ENCODE measurements around the gene OAS2.
"Not testable (repeated sequence)": the region's sequence is repeated elsewhere in the genome, so short reads cannot be mapped to it uniquely, and the experiment has no call there.

OAS2 gene

DNA sequence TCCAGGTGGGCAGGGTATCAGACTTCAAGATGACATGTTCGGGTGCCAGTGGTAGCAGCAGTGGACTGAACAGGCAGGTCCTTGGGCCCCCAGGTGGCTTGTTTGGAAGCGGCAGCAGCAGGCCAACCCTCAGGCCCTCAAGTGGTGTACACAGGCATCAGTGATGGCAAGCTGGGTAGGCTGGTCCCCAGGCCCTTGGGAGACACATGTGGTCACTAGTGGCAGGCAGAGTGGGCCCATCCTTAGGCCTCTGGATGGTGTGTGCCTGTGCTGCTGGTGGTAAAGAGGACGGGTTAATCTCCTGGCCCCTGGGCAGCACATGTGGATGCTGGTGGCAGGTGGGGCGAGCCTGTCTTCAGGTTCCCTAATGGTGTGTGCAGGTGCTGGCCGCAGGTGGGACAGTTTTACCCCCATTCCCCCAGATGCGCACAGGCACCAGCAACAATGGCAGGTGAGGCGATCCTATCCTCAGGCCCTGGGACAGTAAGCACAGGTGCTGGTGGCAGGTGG is 8.0 kb downstream of the OAS2 start:
- no peak for DNase-seq (ENCODE audit: low read depth)

- DNase-seq (ENCODE audit: low read depth): no peak
These were observed 9.2 kb downstream of the OAS2 start for GRCh38 chr12:112987561-112987960.

- DNase-seq (ENCODE audit: low read depth): no peak
These were observed 9.9 kb downstream of the OAS2 start for GRCh38 chr12:112988224-112988623.

DNA sequence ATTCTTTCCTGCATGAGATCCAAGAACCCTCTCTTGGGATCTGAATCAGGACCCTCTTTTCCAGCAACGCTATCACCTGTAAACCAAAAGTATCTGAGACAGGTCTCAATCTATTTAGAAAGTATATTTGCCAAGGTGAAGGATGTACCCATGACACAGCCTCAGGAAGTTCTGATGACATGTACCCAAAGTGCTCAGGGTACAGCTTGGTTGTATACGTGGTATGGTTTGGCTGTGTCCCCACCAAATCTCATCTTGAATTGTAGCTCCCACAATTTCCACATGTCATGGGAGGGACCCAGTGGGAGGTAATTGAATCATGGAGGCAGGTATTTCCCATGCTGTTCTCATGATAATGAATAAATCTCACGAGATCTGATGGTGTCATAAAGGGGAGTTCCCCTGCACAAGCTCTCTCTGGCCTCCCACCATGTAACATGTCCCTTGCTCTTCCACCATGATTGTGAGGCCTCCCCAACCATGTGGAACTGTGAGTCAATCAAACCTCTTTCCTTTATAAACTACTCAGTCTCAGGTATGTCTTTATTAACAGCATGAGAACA is 10.6 kb downstream of the OAS2 start:
- DNase-seq (ENCODE audit: low read depth): not testable (repeated sequence)

DNA sequence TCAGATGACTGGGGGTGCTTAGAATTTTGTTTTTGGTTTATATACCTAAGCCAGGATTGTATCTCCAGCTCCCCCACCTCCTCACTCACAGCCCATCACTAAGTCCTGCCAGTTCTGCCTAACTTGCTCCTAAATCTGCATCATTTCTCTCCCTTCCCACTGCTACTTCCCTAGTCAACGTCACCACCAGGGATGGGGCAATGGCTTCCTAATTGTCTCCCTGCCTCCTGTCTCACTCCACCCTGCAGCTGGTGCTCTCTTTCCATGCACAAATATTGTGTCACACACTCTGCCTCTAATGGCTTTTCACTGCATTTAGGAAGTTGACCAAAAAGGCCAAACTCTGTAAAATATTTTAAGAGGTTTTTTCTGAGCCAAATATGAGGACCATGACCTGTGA is 11.5 kb downstream of the OAS2 start:
- DNase-seq (ENCODE audit: low read depth): no peak

- no peak for DNase-seq (ENCODE audit: low read depth)
These were observed 14.5 kb downstream of the OAS2 start for GRCh38 chr12:112992541-112993398.

- no peak for DNase-seq (ENCODE audit: low read depth)
These were observed 16.7 kb downstream of the OAS2 start for GRCh38 chr12:112995008-112995407.

DNA sequence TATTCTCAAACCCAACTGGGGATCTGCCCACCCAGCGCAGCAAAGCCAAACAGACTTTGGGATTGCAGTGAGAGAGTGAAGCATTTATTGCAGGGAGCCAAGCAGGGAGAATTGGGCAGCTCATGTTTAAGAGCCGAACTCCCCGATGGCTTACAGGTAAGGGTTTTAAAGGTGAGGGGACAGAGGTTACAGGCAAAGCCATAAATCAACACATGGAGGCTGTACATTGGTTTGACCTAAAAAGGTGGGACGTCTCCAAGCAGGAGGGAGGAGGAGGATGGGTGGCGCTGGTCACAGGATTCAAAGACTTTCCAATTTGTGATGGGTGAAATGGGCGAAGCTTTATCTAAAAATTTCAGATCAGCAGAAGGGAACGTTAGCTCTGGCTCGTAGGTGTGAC is 18.2 kb downstream of the OAS2 start:
- no peak for DNase-seq (ENCODE audit: low read depth)

- no peak for DNase-seq (ENCODE audit: low read depth)
These were observed 19.2 kb downstream of the OAS2 start for GRCh38 chr12:112997506-112997905.

- DNase-seq (ENCODE audit: low read depth): no peak
These were observed 20.9 kb downstream of the OAS2 start for GRCh38 chr12:112998987-112999767.

GRCh38 chr12:113000433-113000832 is 22.1 kb downstream of the OAS2 start:
- DNase-seq (ENCODE audit: low read depth): no peak

DNA sequence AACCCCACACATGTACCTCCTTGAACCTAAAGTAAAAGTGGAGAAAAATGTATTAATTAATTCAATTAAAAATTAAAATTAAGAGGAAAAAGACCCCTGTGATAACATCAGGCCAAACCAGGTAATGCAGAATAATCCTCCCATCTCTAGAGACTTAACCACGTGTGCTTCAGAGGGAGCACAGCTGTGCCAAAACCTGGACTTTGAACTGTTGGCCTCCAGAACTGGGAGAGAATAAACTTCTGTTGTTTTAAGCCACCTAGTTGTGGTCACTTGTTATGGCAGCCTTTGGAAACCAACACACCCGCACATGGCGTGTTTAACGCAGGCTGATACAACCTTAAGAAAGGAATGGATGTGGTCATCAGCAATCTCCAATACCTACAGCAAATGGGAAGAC is 23.8 kb downstream of the OAS2 start:
- no peak for DNase-seq (ENCODE audit: low read depth)

- DNase-seq (ENCODE audit: low read depth): no peak
These were observed 24.4 kb downstream of the OAS2 start for GRCh38 chr12:113002676-113003075.

DNA sequence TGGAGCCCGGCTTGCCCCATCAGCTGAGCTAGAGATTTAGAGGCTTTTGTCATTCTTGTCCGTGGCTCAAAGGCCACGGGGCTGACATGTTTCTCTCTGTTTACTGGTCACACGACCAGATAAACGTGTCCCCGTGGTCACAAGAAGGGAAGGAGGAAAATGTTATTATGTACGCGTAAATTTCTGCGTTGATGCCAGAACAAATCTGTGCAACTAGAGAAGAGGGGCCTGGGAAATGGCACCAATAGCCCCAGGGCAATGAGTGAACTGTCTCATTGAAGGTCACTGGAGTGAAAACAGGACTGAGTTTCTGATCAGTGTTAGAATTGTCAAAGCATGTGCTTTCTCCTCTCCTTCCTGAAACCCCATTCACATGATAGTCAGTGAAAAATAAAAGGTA is 25.3 kb downstream of the OAS2 start:
- DNase-seq (ENCODE audit: low read depth): no peak

DNA sequence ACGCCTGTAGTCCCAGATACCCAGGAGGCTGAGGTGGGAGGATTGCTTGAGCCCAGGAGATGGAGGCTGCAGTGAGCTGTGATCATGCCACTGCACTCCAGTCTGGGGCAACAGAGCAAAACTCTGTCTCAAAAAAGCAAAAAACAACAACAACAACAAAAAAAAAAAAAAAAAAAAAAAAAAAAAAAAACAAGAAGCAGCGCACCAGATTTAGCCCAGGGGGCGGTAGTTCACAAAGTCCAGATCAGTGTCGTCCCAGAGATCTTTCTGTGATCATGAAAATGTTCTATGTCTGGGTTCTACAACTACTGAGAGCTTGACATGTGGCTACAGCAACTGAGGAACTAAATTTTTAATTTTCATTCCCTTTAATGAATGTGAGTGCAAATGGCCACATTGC is 27.4 kb downstream of the OAS2 start:
- DNase-seq (ENCODE audit: low read depth): no peak

DNA sequence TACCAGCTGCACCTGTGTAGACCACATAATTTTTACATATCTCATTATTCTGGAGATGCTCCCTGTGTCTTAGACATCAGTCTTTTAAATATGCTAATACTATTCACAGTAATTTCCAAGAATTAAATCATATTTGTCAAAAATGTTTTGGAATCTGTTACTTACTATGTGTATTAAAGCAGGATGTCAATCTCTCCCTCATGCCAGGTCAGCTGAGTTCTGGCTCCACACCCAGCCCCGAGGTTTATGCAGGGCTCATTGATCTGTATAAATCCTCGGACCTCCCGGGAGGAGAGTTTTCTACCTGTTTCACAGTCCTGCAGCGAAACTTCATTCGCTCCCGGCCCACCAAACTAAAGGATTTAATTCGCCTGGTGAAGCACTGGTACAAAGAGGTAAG is 27.9 kb downstream of the OAS2 start:
- DNase-seq (ENCODE audit: low read depth): no peak

- no peak for DNase-seq (ENCODE audit: low read depth)
These were observed 28.3 kb downstream of the OAS2 start for GRCh38 chr12:113006641-113007040.

- DNase-seq (ENCODE audit: low read depth): no peak
These were observed 28.8 kb downstream of the OAS2 start for GRCh38 chr12:113007166-113007565.

GRCh38 chr12:113010701-113011100 is 32.4 kb downstream of the OAS2 start:
- DNase-seq (ENCODE audit: low read depth): no peak

- no peak for DNase-seq (ENCODE audit: low read depth)
These were observed 36.2 kb downstream of the OAS2 start for GRCh38 chr12:113014565-113014964.

- no peak for DNase-seq (ENCODE audit: low read depth)
These were observed 38.5 kb downstream of the OAS2 start for GRCh38 chr12:113016796-113017195.

DNA sequence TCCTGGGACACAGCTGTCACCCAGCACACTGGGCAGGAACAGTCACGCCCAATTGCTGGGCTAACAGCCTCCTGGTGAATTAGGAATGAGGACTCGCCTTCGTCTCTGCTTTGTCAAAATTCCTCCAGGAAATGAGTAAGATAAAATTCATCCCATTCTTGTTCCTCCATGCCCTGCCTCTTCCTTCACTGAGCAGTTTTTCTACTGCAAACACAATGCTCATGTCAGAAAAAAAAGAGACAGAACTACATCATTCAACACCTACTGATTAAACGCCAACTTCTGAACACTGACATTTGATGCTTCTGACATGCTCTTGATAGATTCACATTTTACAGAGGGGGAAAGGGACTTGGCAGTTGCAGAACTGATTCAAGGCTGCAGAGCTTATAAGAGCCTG is 40.7 kb downstream of the OAS2 start:
- no peak for DNase-seq (ENCODE audit: low read depth)

DNA sequence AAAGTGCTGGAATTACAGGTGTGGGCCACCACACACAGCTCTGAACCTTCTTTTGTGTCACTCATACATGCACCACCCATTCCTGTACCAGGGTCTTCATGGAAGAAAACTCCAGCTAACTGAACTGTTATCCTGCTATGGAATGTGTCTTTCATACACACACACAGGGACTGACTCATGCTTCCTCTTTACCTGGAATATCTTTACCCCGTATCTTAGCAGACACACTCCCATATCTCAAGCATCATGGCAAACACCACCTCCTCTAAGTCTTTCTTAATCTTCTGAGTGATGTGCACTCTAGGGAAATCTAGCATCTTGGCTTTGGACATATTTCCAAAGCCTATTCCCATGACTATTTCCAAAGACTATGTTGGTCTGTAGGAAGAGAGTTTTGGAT is 43.2 kb downstream of the OAS2 start:
- no peak for DNase-seq (ENCODE audit: low read depth)

Data from activated gamma-delta T cell treated with anti-CD3 and anti-CD28 coated beads, Interleukin-2, amount 50 U/mL, for 16 hours (primary cell).